Hepatocyte (in vitro differentiated cells): ENCODE data around the gene EHD2.

ENCODE experiments used
- EZH2 ChIP-seq: fragments of 200-600 bp; sonication (generic); IDR thresholded peaks from 2 replicates; pipeline ENCODE4 v1.6.1; 2016; ENCODE audit warnings: antibody characterized with exemption, mild to moderate bottlenecking, borderline replicate concordance
- EZH2phosphoT487 ChIP-seq: fragments of 200-600 bp; sonication (generic); IDR thresholded peaks from one replicate; pipeline ENCODE4 v1.6.1; 2018; ENCODE audit warnings: antibody characterized with exemption, mild to moderate bottlenecking, low read depth, moderate library complexity; ENCODE audit not compliant: unreplicated experiment, severe bottlenecking
- TF ChIP-seq, protein P1 (sequence below): fragments of 200-600 bp; sonication (generic); IDR thresholded peaks from 2 replicates; pipeline ENCODE4 v1.5.1; 2016; ENCODE audit warnings: antibody characterized with exemption, mild to moderate bottlenecking; ENCODE audit not compliant: poor library complexity

DNA sequence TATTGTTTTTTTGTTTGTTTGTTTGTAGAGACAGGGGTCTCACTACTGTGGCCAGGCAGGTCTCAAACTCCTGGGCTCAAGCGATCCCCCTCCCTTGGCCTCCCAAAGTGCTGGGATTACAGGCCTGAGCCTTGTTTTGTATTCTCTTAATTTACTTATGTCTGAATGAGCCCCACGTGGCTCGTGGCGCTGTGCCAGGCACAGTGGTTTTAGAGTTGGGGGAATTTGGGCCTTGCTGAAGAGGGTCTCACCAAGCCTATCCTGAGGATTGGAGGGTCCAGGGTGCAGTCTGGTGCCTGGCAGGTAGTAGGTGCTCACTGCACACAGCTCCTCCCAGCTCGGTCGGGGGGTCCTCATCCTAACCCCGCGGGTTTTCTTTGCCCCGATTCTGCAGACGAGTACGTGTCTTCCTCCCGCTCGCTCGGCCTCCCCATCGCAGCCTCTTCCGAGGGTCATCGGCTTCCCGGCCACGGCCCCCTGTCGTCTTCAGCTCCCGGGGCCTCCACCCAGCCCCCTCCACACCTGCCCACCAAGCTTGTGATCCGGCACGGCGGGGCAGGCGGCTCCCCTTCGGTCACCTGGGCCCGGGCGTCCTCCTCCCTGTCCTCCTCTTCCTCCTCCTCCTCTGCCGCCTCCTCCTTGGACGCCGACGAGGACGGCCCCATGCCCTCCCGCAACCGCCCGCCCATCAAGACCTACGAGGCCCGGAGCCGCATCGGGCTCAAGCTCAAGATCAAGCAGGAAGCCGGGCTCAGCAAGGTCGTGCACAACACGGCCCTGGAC, 12.1 kb upstream of the EHD2 start:
- TF ChIP-seq, protein P1, sequence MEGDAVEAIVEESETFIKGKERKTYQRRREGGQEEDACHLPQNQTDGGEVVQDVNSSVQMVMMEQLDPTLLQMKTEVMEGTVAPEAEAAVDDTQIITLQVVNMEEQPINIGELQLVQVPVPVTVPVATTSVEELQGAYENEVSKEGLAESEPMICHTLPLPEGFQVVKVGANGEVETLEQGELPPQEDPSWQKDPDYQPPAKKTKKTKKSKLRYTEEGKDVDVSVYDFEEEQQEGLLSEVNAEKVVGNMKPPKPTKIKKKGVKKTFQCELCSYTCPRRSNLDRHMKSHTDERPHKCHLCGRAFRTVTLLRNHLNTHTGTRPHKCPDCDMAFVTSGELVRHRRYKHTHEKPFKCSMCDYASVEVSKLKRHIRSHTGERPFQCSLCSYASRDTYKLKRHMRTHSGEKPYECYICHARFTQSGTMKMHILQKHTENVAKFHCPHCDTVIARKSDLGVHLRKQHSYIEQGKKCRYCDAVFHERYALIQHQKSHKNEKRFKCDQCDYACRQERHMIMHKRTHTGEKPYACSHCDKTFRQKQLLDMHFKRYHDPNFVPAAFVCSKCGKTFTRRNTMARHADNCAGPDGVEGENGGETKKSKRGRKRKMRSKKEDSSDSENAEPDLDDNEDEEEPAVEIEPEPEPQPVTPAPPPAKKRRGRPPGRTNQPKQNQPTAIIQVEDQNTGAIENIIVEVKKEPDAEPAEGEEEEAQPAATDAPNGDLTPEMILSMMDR: no peak
- TF ChIP-seq EZH2: no peak
- TF ChIP-seq EZH2phosphoT487: no peak
